Prostate gland (tissue), 2 donors: ENCODE measurements around the gene AHCTF1.

ENCODE experiments used
- POLR2A ChIP-seq: fragments of 450-650 bp; IDR thresholded peaks from one replicate; pipeline ENCODE4 v1.6.1; 2016; ENCODE audit warnings: antibody characterized with exemption, mild to moderate bottlenecking
- POLR2AphosphoS5 ChIP-seq: sonication (generic); formaldehyde crosslinking; IDR thresholded peaks from one replicate; pipeline ENCODE4 v1.6.1; 2017; ENCODE audit warnings: antibody characterized with exemption
- TF ChIP-seq, protein P1 (sequence below), 4 experiments: fragments of 200-600 bp in 2 of 4; fragments of 450-650 bp in 2 of 4; sonication (generic) in 2 of 4; IDR thresholded peaks; 1 replicate in 3 of 4; 2 replicates in 1 of 4; pipeline ENCODE4 v1.5.1; 2016 to 2019; ENCODE audit warnings: antibody characterized with exemption in 4 of 4, mild to moderate bottlenecking in 2 of 4, moderate library complexity in 2 of 4

DNA sequence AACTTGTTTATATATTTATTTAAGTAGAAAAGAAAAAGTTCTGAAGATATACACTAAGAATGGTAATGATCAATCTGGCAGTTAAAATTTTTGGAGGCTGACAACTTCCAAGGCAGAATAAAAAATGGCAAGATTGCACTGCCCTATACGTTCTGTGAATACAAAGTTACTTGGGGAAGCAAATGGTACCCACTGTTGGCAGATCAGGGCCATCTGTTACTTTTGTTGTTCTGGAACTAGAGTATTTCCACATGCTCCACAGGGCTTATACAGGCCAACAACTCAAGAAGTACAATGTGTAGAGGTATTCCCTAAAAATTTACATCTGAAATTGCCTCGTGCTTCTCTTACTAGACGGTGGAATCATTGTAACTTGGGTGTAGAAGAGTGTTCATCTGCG lies 53.2 kb downstream of the AHCTF1 start:
- TF ChIP-seq POLR2A (no peak), POLR2AphosphoS5 (no peak)
- TF ChIP-seq, protein P1, sequence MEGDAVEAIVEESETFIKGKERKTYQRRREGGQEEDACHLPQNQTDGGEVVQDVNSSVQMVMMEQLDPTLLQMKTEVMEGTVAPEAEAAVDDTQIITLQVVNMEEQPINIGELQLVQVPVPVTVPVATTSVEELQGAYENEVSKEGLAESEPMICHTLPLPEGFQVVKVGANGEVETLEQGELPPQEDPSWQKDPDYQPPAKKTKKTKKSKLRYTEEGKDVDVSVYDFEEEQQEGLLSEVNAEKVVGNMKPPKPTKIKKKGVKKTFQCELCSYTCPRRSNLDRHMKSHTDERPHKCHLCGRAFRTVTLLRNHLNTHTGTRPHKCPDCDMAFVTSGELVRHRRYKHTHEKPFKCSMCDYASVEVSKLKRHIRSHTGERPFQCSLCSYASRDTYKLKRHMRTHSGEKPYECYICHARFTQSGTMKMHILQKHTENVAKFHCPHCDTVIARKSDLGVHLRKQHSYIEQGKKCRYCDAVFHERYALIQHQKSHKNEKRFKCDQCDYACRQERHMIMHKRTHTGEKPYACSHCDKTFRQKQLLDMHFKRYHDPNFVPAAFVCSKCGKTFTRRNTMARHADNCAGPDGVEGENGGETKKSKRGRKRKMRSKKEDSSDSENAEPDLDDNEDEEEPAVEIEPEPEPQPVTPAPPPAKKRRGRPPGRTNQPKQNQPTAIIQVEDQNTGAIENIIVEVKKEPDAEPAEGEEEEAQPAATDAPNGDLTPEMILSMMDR (IDR thresholded peaks at IDR 0.05), result no peak
